OCI-LY7 (cell line): ENCODE data around the gene VPS50. TPM values are rescaled to one million over a fixed set of nuclear protein-coding genes. Genes with fewer than 3 reads are reported as not detected.
"Not testable (repeated sequence)": the region's sequence is repeated elsewhere in the genome, so short reads cannot be mapped to it uniquely, and the experiment has no call there.

Source experiments
- BruUV-seq: library from RNA; stranded (reverse); fragments of 400-500 nt; replicated peaks from 2 replicates; lab custom pipeline; 2021; lab: Mats Ljungman, UMichigan
- CTCF ChIA-PET: fragments of 300-600 bp; sonication (Branson Sonifier 250); formaldehyde crosslinking; loops from one replicate; lab custom pipeline; 2022; ENCODE audit warnings: antibody characterized with exemption; ENCODE audit not compliant: unreplicated experiment; lab: Charles Lee
- POLR2A ChIA-PET: fragments of 300-600 bp; sonication (Branson Sonifier 250); formaldehyde crosslinking; loops from one replicate; lab custom pipeline; 2022; ENCODE audit warnings: antibody characterized with exemption; lab: Charles Lee
- DNase-seq: peaks from one replicate; pipeline ENCODE4 v3.0.0-alpha.2; 2015; ENCODE audit warnings: low spot score
- H2AFZ ChIP-seq: fragments of 200-600 bp; sonication (generic), shearing (Covaris generic); 2 replicates; pipeline ENCODE4 v1.6.1; 2014; ENCODE audit warnings: mild to moderate bottlenecking, antibody characterized with exemption, low read length, moderate library complexity
- H3K27ac ChIP-seq: fragments of 200-600 bp; sonication (generic); 2 replicates; pipeline ENCODE4 v1.5.1; 2014; ENCODE audit warnings: mixed run types, low read depth, mild to moderate bottlenecking, moderate library complexity, low read length, inconsistent platforms; ENCODE audit not compliant: poor library complexity, severe bottlenecking
- H3K36me3 ChIP-seq: fragments of 200-600 bp; sonication (generic); 2 replicates; pipeline ENCODE4 v1.6.1; 2014; ENCODE audit warnings: mild to moderate bottlenecking, antibody characterized with exemption, low read length, moderate library complexity, mixed read lengths; ENCODE audit not compliant: insufficient read depth
- H3K4me1 ChIP-seq: fragments of 200-600 bp; sonication (generic); 2 replicates; pipeline ENCODE4 v1.5.1; 2014; ENCODE audit warnings: mild to moderate bottlenecking, low read length; ENCODE audit not compliant: insufficient read depth, poor library complexity, severe bottlenecking
- H3K4me2 ChIP-seq: fragments of 200-600 bp; sonication (generic); 2 replicates; pipeline ENCODE4 v1.6.1; 2014; ENCODE audit warnings: mild to moderate bottlenecking, low read length
- H3K4me3 ChIP-seq: fragments of 200-600 bp; sonication (generic); 2 replicates; pipeline ENCODE4 v1.5.1; 2014; ENCODE audit warnings: mild to moderate bottlenecking, low read depth, low read length; ENCODE audit not compliant: poor library complexity, severe bottlenecking
- H3K79me2 ChIP-seq: fragments of 200-600 bp; sonication (generic); 2 replicates; pipeline ENCODE4 v1.6.1; 2016; ENCODE audit warnings: low read depth, mild to moderate bottlenecking, low read length, moderate library complexity, mixed read lengths; ENCODE audit not compliant: insufficient read depth
- H3K9me2 ChIP-seq: fragments of 200-600 bp; sonication (generic); 2 replicates; pipeline ENCODE4 v1.6.1; 2016; ENCODE audit warnings: mild to moderate bottlenecking, low read length, mixed read lengths; ENCODE audit not compliant: insufficient read depth
- H3K9me3 ChIP-seq: fragments of 200-600 bp; sonication (generic); 2 replicates; pipeline ENCODE4 v1.6.1; 2014; ENCODE audit warnings: mild to moderate bottlenecking, mixed run types, low read length, mixed read lengths
- H4K20me1 ChIP-seq: fragments of 200-600 bp; sonication (generic); 2 replicates; pipeline ENCODE4 v1.6.1; 2014; ENCODE audit warnings: mild to moderate bottlenecking, antibody characterized with exemption, low read length, moderate library complexity, mixed read lengths; ENCODE audit not compliant: insufficient read depth
- CTCF ChIP-seq: fragments of 200-600 bp; sonication (generic); conservative IDR thresholded peaks from 2 replicates; pipeline ENCODE4 v1.5.1; 2014; ENCODE audit warnings: mild to moderate bottlenecking, antibody characterized with exemption, low read length, moderate library complexity, mixed read lengths
- EZH2phosphoT487 ChIP-seq: fragments of 200-600 bp; sonication (generic); IDR thresholded peaks from 2 replicates; pipeline ENCODE4 v1.6.1; 2018; ENCODE audit warnings: low read depth, borderline replicate concordance, mild to moderate bottlenecking, mixed run types, antibody characterized with exemption, low read length, moderate library complexity, mixed read lengths
- intact Hi-C: fragments of 100-400 bp; cut with micrococcal nuclease; formaldehyde crosslinking; loops from one replicate; pipeline ENCODE4 v1.10.0; 2022; ENCODE audit not compliant: unreplicated experiment
- total RNA-seq, 2 experiments: library from RNA; depleted of rRNA in 1 of 2; stranded (reverse); fragments of >200 nt in 1 of 2; shearing (Covaris generic) in 1 of 2; gene quantifications; 2 replicates each; pipeline ENCODE4 v1.2.3, GENCODE V29; 2014 to 2022

The VPS50 gene
- total RNA-seq, 2 experiments from 2014 or later = 17.9 to 20.0 TPM

DNA sequence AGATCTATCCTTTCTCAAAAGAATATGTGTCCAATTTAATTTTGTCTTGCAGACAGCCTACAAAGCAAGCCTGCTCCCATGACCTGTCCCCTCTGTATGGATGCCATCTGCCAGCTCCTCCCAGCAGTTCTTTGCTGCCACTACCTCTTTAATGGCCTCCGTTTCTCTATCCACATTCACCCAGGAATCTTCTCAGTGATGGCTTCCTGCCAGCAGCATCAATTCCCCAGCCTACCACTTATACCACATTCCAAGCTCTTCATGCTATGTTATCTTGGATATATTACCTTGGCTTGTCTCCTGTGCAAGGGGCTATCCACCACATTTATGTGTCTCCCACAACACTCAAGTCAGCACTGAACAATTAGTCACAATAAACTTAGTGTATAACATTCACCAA is 133.2 kb downstream of the VPS50 start:
- Histone ChIP-seq H4K20me1 (no peaks in the 10 kb centered on the region), H3K9me3 (no peaks in the 10 kb centered on the region), H3K36me3 (no peaks in the 10 kb centered on the region), H3K9me2 (no peaks in the 10 kb centered on the region), H3K27ac (no peak overlapping the region), H3K79me2 (no peaks in the 10 kb centered on the region), H3K4me1 (no peaks in the 10 kb centered on the region), H3K4me2 (no peak overlapping the region), H2AFZ (no peak overlapping the region), H3K4me3 (no peak overlapping the region)
- ChIA-PET CTCF (no interaction called here), POLR2A (no interaction called here)
- BruUV-seq = no TSS peak
- intact Hi-C loops = no loop called here
- no peak for DNase-seq
- no peak for TF ChIP-seq CTCF
- TF ChIP-seq EZH2phosphoT487 = no peak

- intact Hi-C loops = no loop called here
- POLR2A ChIA-PET = no interaction called here
- Histone ChIP-seq H4K20me1 (no peaks in the 10 kb centered on the region), H3K4me2 (no peak overlapping the region), H3K4me3 (no peak overlapping the region), H3K9me2 (no peaks in the 10 kb centered on the region), H3K4me1 (no peaks in the 10 kb centered on the region), H3K79me2 (no peaks in the 10 kb centered on the region), H3K9me3 (no peaks in the 10 kb centered on the region), H3K36me3 (no peaks in the 10 kb centered on the region), H2AFZ (no peak overlapping the region), H3K27ac (no peak overlapping the region)
- TF ChIP-seq CTCF (no peak), EZH2phosphoT487 (no peak)
- CTCF ChIA-PET = no interaction called here
- BruUV-seq = no TSS peak
- DNase-seq = no peak
These were observed 134.7 kb downstream of the VPS50 start for GRCh38 chr7:93366816-93367215.

GRCh38 chr7:93367254-93367653 is 135.1 kb downstream of the VPS50 start:
- DNase-seq = no peak
- no peaks in the 10 kb centered on the region for H3K4me1 ChIP-seq
- no peak for TF ChIP-seq CTCF
- TF ChIP-seq EZH2phosphoT487 = no peak
- no peaks in the 10 kb centered on the region for H3K9me2 ChIP-seq
- no peaks in the 10 kb centered on the region for H4K20me1 ChIP-seq
- no peak overlapping the region for H3K4me3 ChIP-seq
- H3K36me3 ChIP-seq = no peaks in the 10 kb centered on the region
- H3K9me3 ChIP-seq = no peaks in the 10 kb centered on the region
- no peaks in the 10 kb centered on the region for H3K79me2 ChIP-seq
- no peak overlapping the region for H3K27ac ChIP-seq
- intact Hi-C loops = no loop called here
- no peak overlapping the region for H2AFZ ChIP-seq
- ChIA-PET POLR2A (no interaction called here), CTCF (no interaction called here)
- no peak overlapping the region for H3K4me2 ChIP-seq
- no TSS peak for BruUV-seq

- DNase-seq, BruUV-seq: not testable (repeated sequence)
These were observed 138.8 kb downstream of the VPS50 start for GRCh38 chr7:93370937-93371336.

More at GRCh38 chr7:93370937-93371336, 138.8 kb downstream of the VPS50 start:
- H3K9me2 ChIP-seq, POLR2A ChIA-PET, CTCF ChIA-PET, H2AFZ ChIP-seq, H4K20me1 ChIP-seq, H3K4me3 ChIP-seq, H3K4me1 ChIP-seq, H3K27ac ChIP-seq, H3K79me2 ChIP-seq, H3K9me3 ChIP-seq, intact Hi-C loops, H3K4me2 ChIP-seq, H3K36me3 ChIP-seq: not testable (repeated sequence)
